ENCODE measurements around the gene SPDYE6.

- TF ChIP-seq GABPA (IDR thresholded peaks at IDR 0.05 in 1 of 2, conservative IDR thresholded peaks at IDR 0.05 in 1 of 2) (no peak), CTCF (IDR thresholded peaks at IDR 0.05; ENCODE audit: low read depth, low read length, missing input control) (no peak), ZBTB33 (IDR thresholded peaks at IDR 0.05) (no peak), FOXA1 (IDR thresholded peaks at IDR 0.05) (no peak), REST (IDR thresholded peaks at IDR 0.05) (no peak), MAX (IDR thresholded peaks at IDR 0.05) (no peak), SP1 (IDR thresholded peaks at IDR 0.05) (peak; percentile 12), TAF1 (conservative IDR thresholded peaks at IDR 0.05) (no peak), YY1 (IDR thresholded peaks at IDR 0.05) (no peak), HNF4A (conservative IDR thresholded peaks at IDR 0.05) (no peak)
Measured at GRCh38 chr7:102306916-102307677, 49.1 kb downstream of the SPDYE6 start.
